H1 (cell line): ENCODE results near the gene BNIP5. TPM values are rescaled to one million over a fixed set of nuclear protein-coding genes. Genes with fewer than 3 reads are reported as not detected.

Source experiments
- CTCF ChIA-PET: fragments of 300-600 bp; sonication (Branson Sonifier 250); formaldehyde crosslinking; loops from one replicate; lab custom pipeline; 2021; ENCODE audit not compliant: partially characterized antibody; lab: Charles Lee
- POLR2A ChIA-PET: fragments of 300-600 bp; sonication (Branson Sonifier 250); formaldehyde crosslinking; loops from one replicate; lab custom pipeline; 2021; ENCODE audit warnings: inconsistent platforms; ENCODE audit not compliant: partially characterized antibody; lab: Charles Lee
- DNase-seq, 2 experiments: peaks; one replicate each; pipeline versions ENCODE4 v3.0.0 to v3.0.0-alpha.2; 2010 to 2022; ENCODE audit warnings: low spot score in 2 of 2, low read depth in 1 of 2, mixed read lengths in 1 of 2
- FAIRE-seq: peaks from 2 replicates; lab custom pipeline; 2011; peaks lifted over from hg19 to GRCh38; lab: Jason Lieb, UNC
- H2AFZ ChIP-seq: 2 replicates; pipeline ENCODE4 v1.8.1; 2012; ENCODE audit warnings: low read length, inconsistent platforms
- H2AK5ac ChIP-seq: 2 replicates; pipeline ENCODE4 v1.6.1; 2013; ENCODE audit warnings: low read depth, low read length
- H2BK120ac ChIP-seq: replicated peaks from 2 replicates; pipeline ENCODE3; 2013; ENCODE audit warnings: low read depth, low read length, inconsistent platforms
- H2BK12ac ChIP-seq: 2 replicates; pipeline ENCODE4 v1.6.1; 2013; ENCODE audit warnings: low read depth, low read length
- H2BK15ac ChIP-seq: 2 replicates; pipeline ENCODE4 v1.6.1; 2013; ENCODE audit warnings: low read length
- H2BK20ac ChIP-seq: 2 replicates; pipeline ENCODE4 v1.6.1; 2013; ENCODE audit warnings: low read length
- H2BK5ac ChIP-seq: 2 replicates; pipeline ENCODE4 v1.6.1; 2013; ENCODE audit warnings: low read depth, low read length
- H3K14ac ChIP-seq: 2 replicates; pipeline ENCODE4 v1.6.1; 2013; ENCODE audit warnings: inconsistent platforms; ENCODE audit not compliant: insufficient read length
- H3K18ac ChIP-seq: 2 replicates; pipeline ENCODE4 v1.6.1; 2013; ENCODE audit warnings: low read length; ENCODE audit errors: extremely low read depth
- H3K23ac ChIP-seq: 2 replicates; pipeline ENCODE4 v1.6.1; 2013; ENCODE audit warnings: inconsistent platforms; ENCODE audit not compliant: insufficient read length
- H3K23me2 ChIP-seq: 2 replicates; pipeline ENCODE4 v1.6.1; 2013; ENCODE audit warnings: low read depth, low read length
- H3K27ac ChIP-seq: 2 replicates; pipeline ENCODE4 v1.6.1; 2011; ENCODE audit warnings: low read depth, low read length, inconsistent platforms
- H3K27me3 ChIP-seq, 4 experiments: replicated peaks in 1 of 4; 1 replicate in 1 of 4; 2 replicates in 3 of 4; pipeline versions ENCODE4 v1.6.1 to v1.8.1; 2011 to 2013; ENCODE audit warnings: low read length in 3 of 4, mild to moderate bottlenecking in 3 of 4, inconsistent platforms in 2 of 4, mixed read lengths in 2 of 4, moderate library complexity in 1 of 4; ENCODE audit not compliant: control insufficient read depth in 3 of 4, insufficient read depth in 3 of 4; ENCODE audit errors: extremely low read depth in 1 of 4
- H3K36me3 ChIP-seq, 4 experiments: 2 replicates each; pipeline versions ENCODE4 v1.6.1 to v1.8.1; 2011 to 2013; ENCODE audit warnings: mild to moderate bottlenecking in 4 of 4, low read length in 3 of 4, moderate library complexity in 2 of 4, control low read depth in 1 of 4, inconsistent platforms in 1 of 4; ENCODE audit not compliant: insufficient read depth in 4 of 4, control insufficient read depth in 2 of 4
- H3K4ac ChIP-seq: replicated peaks from 2 replicates; pipeline ENCODE3; 2013; ENCODE audit warnings: low read length, low read depth, mixed read lengths, inconsistent platforms; ENCODE audit not compliant: insufficient read length
- H3K4me1 ChIP-seq, 4 experiments: replicated peaks in 1 of 4; 1 replicate in 1 of 4; 2 replicates in 3 of 4; pipeline versions ENCODE4 v1.6.1 to v1.8.1; 2011 to 2013; ENCODE audit warnings: low read length in 3 of 4, inconsistent platforms in 2 of 4, mixed read lengths in 1 of 4; ENCODE audit not compliant: insufficient read depth in 4 of 4, control insufficient read depth in 3 of 4
- H3K4me2 ChIP-seq, 2 experiments: 2 replicates each; pipeline versions ENCODE4 v1.6.1 to v1.8.1; 2011 to 2013; ENCODE audit warnings: low read depth in 2 of 2, low read length in 2 of 2, control low read depth in 1 of 2, inconsistent platforms in 1 of 2, mild to moderate bottlenecking in 1 of 2; ENCODE audit not compliant: insufficient read depth in 1 of 2
- H3K4me3 ChIP-seq, 4 experiments: fragments of 200-600, 300-600 bp in 1 of 4; sonication (generic), shearing (Covaris generic), sonication (Bioruptor Twin) in 1 of 4; 2 replicates each; pipeline versions ENCODE4 v1.5.1 to v1.8.1; 2011 to 2016; ENCODE audit warnings: low read length in 4 of 4, low read depth in 3 of 4, control low read depth in 2 of 4, inconsistent platforms in 2 of 4, mild to moderate bottlenecking in 2 of 4, mixed read lengths in 1 of 4, moderate library complexity in 1 of 4; ENCODE audit not compliant: insufficient read depth in 2 of 4; ENCODE audit errors: extremely low read depth in 1 of 4
- H3K56ac ChIP-seq: replicated peaks from 2 replicates; pipeline ENCODE3; 2013; ENCODE audit warnings: low read depth, mild to moderate bottlenecking, mixed read lengths, low read length, inconsistent platforms; ENCODE audit not compliant: insufficient read length
- H3K79me1 ChIP-seq: 2 replicates; pipeline ENCODE4 v1.6.1; 2013; ENCODE audit warnings: low read depth, low read length, control low read depth
- H3K79me2 ChIP-seq, 2 experiments: 2 replicates each; pipeline versions ENCODE4 v1.6.1 to v1.8.1; 2012 to 2013; ENCODE audit warnings: low read length in 2 of 2, mild to moderate bottlenecking in 2 of 2, inconsistent platforms in 1 of 2; ENCODE audit not compliant: insufficient read depth in 2 of 2, control insufficient read depth in 1 of 2
- H3K9ac ChIP-seq, 4 experiments: replicated peaks in 1 of 4; 1 replicate in 1 of 4; 2 replicates in 3 of 4; pipeline versions ENCODE4 v1.6.1 to v1.8.1; 2011 to 2013; ENCODE audit warnings: low read depth in 3 of 4, low read length in 3 of 4, control low read depth in 2 of 4, mild to moderate bottlenecking in 2 of 4, moderate library complexity in 2 of 4, inconsistent platforms in 1 of 4; ENCODE audit errors: extremely low read depth in 1 of 4
- H3K9me3 ChIP-seq, 2 experiments: 2 replicates each; pipeline versions ENCODE4 v1.6.1 to v1.8.1; 2012 to 2013; ENCODE audit warnings: mild to moderate bottlenecking in 2 of 2, moderate library complexity in 2 of 2, control low read depth in 1 of 2, inconsistent platforms in 1 of 2, low read depth in 1 of 2, low read length in 1 of 2, mixed read lengths in 1 of 2; ENCODE audit not compliant: insufficient read depth in 2 of 2
- H4K20me1 ChIP-seq, 2 experiments: replicated peaks in 1 of 2; 2 replicates each; pipeline versions ENCODE3 to v1.8.1; 2011 to 2013; ENCODE audit warnings: inconsistent platforms in 2 of 2, low read length in 2 of 2, mild to moderate bottlenecking in 1 of 2; ENCODE audit not compliant: insufficient read depth in 2 of 2, control insufficient read depth in 1 of 2
- H4K5ac ChIP-seq: 2 replicates; pipeline ENCODE4 v1.6.1; 2013; ENCODE audit warnings: low read length, low read depth, mixed read lengths, inconsistent platforms; ENCODE audit not compliant: insufficient read length
- H4K8ac ChIP-seq: 2 replicates; pipeline ENCODE4 v1.8.0; 2013; ENCODE audit warnings: mild to moderate bottlenecking, moderate library complexity, low read length, inconsistent platforms; ENCODE audit not compliant: insufficient read depth; ENCODE audit errors: extremely low read depth
- H4K91ac ChIP-seq: replicated peaks from 2 replicates; pipeline ENCODE3; 2013; ENCODE audit warnings: low read length, mixed read lengths, inconsistent platforms; ENCODE audit not compliant: insufficient read length
- BRCA1 ChIP-seq: IDR thresholded peaks from 2 replicates; pipeline ENCODE4 v1.6.1; 2012; ENCODE audit warnings: low read depth, low read length, improper control_type of control experiment
- CTBP2 ChIP-seq: IDR thresholded peaks from 2 replicates; pipeline ENCODE4 v1.7.0; 2011; ENCODE audit warnings: borderline replicate concordance, mild to moderate bottlenecking, moderate library complexity, mixed read lengths, low read length; ENCODE audit not compliant: insufficient read depth, insufficient read length
- FOSL1 ChIP-seq: IDR thresholded peaks from 2 replicates; pipeline ENCODE4 v1.6.1; 2011; ENCODE audit warnings: mild to moderate bottlenecking, low read depth, low read length, moderate library complexity; ENCODE audit not compliant: insufficient read depth
- GTF2F1 ChIP-seq: IDR thresholded peaks from 2 replicates; pipeline ENCODE4 v1.6.1; 2012; ENCODE audit warnings: low read depth, low read length, improper control_type of control experiment, borderline replicate concordance
- HDAC2 ChIP-seq, 2 experiments: fragments of 300-600 bp in 1 of 2; sonication (generic) in 1 of 2; IDR thresholded peaks; 2 replicates each; pipeline ENCODE4 v1.6.1; 2011 to 2012; ENCODE audit warnings: low read depth in 2 of 2, low read length in 2 of 2, mild to moderate bottlenecking in 2 of 2, moderate library complexity in 2 of 2, borderline replicate concordance in 1 of 2, inconsistent platforms in 1 of 2
- RAD21 ChIP-seq, 2 experiments: IDR thresholded peaks in 1 of 2; conservative IDR thresholded peaks in 1 of 2; 2 replicates each; pipeline ENCODE4 v1.6.1; 2011; ENCODE audit warnings: low read depth in 2 of 2, low read length in 2 of 2, improper control_type of control experiment in 1 of 2, inconsistent platforms in 1 of 2, mild to moderate bottlenecking in 1 of 2, moderate library complexity in 1 of 2
- RNF2 ChIP-seq: fragments of 200-900, 300-1000 bp; sonication (generic); IDR thresholded peaks from 2 replicates; pipeline ENCODE4 v1.7.1; 2016; ENCODE audit warnings: borderline replicate concordance, low read depth, mild to moderate bottlenecking, antibody characterized with exemption, low read length; ENCODE audit not compliant: poor library complexity, severe bottlenecking; ENCODE audit errors: missing control alignments
- RXRA ChIP-seq: IDR thresholded peaks from 2 replicates; pipeline ENCODE4 v1.6.1; 2011; ENCODE audit warnings: low read depth, mild to moderate bottlenecking, low read length, moderate library complexity; ENCODE audit not compliant: insufficient read depth
- SIN3A ChIP-seq, 2 experiments: IDR thresholded peaks in 1 of 2; conservative IDR thresholded peaks in 1 of 2; 2 replicates each; pipeline ENCODE4 v1.6.1; 2011 to 2012; ENCODE audit warnings: low read length in 2 of 2, improper control_type of control experiment in 1 of 2, low read depth in 1 of 2, mild to moderate bottlenecking in 1 of 2
- TAF1 ChIP-seq: IDR thresholded peaks from 2 replicates; pipeline ENCODE4 v1.6.1; 2011; ENCODE audit warnings: mild to moderate bottlenecking, low read depth, low read length
- TCF12 ChIP-seq: IDR thresholded peaks from 2 replicates; pipeline ENCODE4 v1.6.1; 2011; ENCODE audit warnings: low read depth, mild to moderate bottlenecking, low read length
- WGBS, 2 experiments: shearing (Covaris generic) in 1 of 2; methylation state at CpG; one replicate each; pipeline versions ENCODE4 v1.1.6 to v1.1.7; 2013 to 2015; ENCODE audit warnings: low lambda C conversion rate in 2 of 2, mixed read lengths in 2 of 2, inconsistent platforms in 1 of 2, low coverage in 1 of 2, missing lambda C conversion rate in 1 of 2; ENCODE audit not compliant: insufficient replicate concordance in 2 of 2, insufficient coverage in 1 of 2, insufficient read length in 1 of 2; ENCODE audit errors: extremely low coverage in 1 of 2, missing lambda C conversion rate in 1 of 2; 5-methylcytosine and 5-hydroxymethylcytosine counted together
- polyA plus RNA-seq, 7 experiments: library from polyadenylated mRNA; depleted of rRNA in 3 of 7; stranded (reverse) in 5 of 7; unstranded in 2 of 7; fragments of >200 nt in 5 of 7; fragments of 200-250 nt in 2 of 7; gene quantifications; 1 replicate in 5 of 7; 2 replicates in 1 of 7; 4 replicates in 1 of 7; pipeline versions ENCODE4 v1.2.1 to v1.2.3, GENCODE V29; 2011 to 2013; ENCODE audit warnings: missing spikeins in 2 of 7, mixed read lengths in 2 of 7
- total RNA-seq: library from RNA; stranded (reverse); fragmentation: NEBNext Ultra II Directional; extraction: Animal tissue kit (Norgen Biotek cat#: 25700); gene quantifications from 2 replicates; pipeline ENCODE4 v1.2.1, GENCODE V29; 2021

BNIP5 gene
- total and polyA plus RNA-seq, 2 of the 8 experiments (the other 6 are each of a cell fraction or from before 2014, with no cell fraction given), result not detected

DNA sequence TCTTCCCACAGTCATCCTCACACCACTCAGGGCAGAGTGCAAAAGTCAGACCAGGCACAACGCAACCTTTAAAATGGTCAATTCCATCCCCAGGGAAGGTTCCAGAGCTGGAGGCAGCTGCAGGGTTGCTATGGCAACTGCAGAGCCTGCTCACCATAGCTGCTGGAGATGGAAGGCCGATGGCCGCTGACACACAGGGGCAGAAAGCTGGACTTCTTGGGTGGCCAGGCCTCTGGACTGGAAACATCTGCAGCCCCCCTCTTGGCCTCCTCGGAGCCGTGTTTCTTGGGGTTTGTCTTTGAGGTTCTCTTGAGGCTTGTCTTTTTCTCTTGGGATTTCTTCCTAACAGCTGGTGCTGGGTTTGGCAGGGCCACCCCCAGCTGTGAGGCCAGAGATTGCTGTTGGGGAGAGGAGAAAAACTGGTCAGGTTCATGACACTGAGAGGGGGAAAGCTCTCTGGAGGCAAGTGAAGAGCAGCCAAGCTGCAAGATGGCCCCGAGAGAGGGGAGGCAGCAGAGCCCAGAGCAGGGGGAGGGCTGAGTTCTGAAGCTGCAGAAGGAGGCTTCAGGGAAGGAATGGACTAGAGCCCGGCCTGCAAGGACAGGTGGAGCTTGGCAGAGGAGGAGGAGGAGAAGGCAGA, 10.2 kb downstream of the BNIP5 start:
- Histone ChIP-seq H3K56ac (no peak overlapping the region), H4K20me1 (peaks cover 0 to 2% of the 10 kb centered on the region in 2 experiments), H2BK12ac (no peak overlapping the region), H2BK20ac (no peak overlapping the region), H4K91ac (no peak overlapping the region), H4K8ac (no peak overlapping the region; the same call in 1 of the 2 replicates), H3K4ac (no peak overlapping the region), H3K23ac (no peak overlapping the region), H3K23me2 (no peaks in the 10 kb centered on the region), H2BK15ac (0 out of 2 replicates have a peak overlapping the region, but pooled peaks have one; percentile 18), H3K4me1 (peaks cover 0 to 16% (median 5%) of the 10 kb centered on the region in 4 experiments; a peak in 5 of 7 replicates), H3K9me3 (no peaks in the 10 kb centered on the region), H3K79me2 (no peaks in the 10 kb centered on the region), H3K4me3 (no peak overlapping the region), H2AK5ac (no peak overlapping the region), H3K9ac (no peak overlapping the region), H2AFZ (no peak overlapping the region), H2BK5ac (no peak overlapping the region), H3K18ac (no peak overlapping the region; the same call in 1 of the 2 replicates), H3K79me1 (no peaks in the 10 kb centered on the region), H3K27me3 (no peaks in the 10 kb centered on the region; a peak in 1 of 7 replicates), H3K27ac (no peak overlapping the region), H3K4me2 (no peak overlapping the region), H2BK120ac (no peak overlapping the region), H3K14ac (no peak overlapping the region), H4K5ac (no peak overlapping the region), H3K36me3 (no peaks in the 10 kb centered on the region)
- 83% methylated on average over 7 of the region's 7 CpGs; no CpG with 5 or more reads in 1 of the 2 experiments for WGBS, 2 experiments
- CTCF ChIA-PET, result interaction anchor here (0.9 to 4.2 kb wide), 6 partner anchors 14 to 241 kb away, joined by 3 to 14 read pairs (median 4); no protein-coding TSS in a partner anchor
- DNase-seq (no peak), FAIRE-seq (no peak)
- POLR2A ChIA-PET, result interaction anchor here (0.9 kb wide), 1 partner anchor 25 kb away, joined by 3 read pairs; no protein-coding TSS in a partner anchor
- TF ChIP-seq TAF1, result no peak
- TF ChIP-seq TCF12, result no peak
- TF ChIP-seq RXRA, result no peak
- no peak for TF ChIP-seq BRCA1
- TF ChIP-seq RAD21 (IDR thresholded peaks at IDR 0.05 in 1 of 2, conservative IDR thresholded peaks at IDR 0.05 in 1 of 2; ENCODE audit: low read depth in 2 of 2, low read length in 2 of 2), result no peak
- no peak for TF ChIP-seq SIN3A (conservative IDR thresholded peaks at IDR 0.05 in 1 of 2, IDR thresholded peaks at IDR 0.05 in 1 of 2; ENCODE audit: low read depth in 1 of 2, low read length in 2 of 2)
- TF ChIP-seq RNF2, result no peak
- TF ChIP-seq FOSL1, result no peak
- no peak for TF ChIP-seq GTF2F1
- no peak for TF ChIP-seq CTBP2
- TF ChIP-seq HDAC2 (IDR thresholded peaks at IDR 0.05; ENCODE audit: borderline replicate concordance in 1 of 2, low read depth in 2 of 2, low read length in 2 of 2), result no peak
